ENCODE results near the gene PTPRE.

DNA sequence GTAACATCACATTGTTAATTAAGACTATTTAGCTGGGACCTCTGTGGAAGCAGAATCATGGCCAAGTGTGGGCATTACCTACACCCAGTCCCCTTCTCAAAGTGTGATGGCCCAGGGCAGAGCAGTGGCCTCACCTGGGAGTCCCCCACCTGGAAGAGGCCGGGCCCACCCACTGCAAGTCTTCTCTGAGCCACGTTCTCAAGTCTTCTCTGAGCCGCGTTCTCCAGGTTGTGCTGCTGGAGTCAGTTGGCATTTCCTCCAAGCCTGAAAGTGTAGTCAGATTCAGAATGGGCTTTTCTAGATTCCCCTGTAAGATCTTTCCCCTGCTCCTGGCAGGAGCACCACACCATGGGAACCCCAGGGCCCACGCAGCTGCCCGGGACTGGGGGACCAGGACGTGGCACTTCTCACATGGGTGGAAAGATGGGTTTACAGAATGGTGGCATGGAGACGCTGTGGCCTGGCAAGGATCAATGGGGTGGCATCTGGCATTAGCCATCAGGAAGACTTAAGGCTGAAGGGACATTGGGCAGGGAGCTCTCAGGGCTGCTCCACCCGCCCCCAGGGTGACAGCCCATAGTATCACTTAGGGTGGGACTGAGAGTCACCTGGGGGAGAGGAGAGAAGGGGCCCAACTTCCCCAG lies 151.3 kb downstream of the PTPRE start:
- TF ChIP-seq, protein P1, sequence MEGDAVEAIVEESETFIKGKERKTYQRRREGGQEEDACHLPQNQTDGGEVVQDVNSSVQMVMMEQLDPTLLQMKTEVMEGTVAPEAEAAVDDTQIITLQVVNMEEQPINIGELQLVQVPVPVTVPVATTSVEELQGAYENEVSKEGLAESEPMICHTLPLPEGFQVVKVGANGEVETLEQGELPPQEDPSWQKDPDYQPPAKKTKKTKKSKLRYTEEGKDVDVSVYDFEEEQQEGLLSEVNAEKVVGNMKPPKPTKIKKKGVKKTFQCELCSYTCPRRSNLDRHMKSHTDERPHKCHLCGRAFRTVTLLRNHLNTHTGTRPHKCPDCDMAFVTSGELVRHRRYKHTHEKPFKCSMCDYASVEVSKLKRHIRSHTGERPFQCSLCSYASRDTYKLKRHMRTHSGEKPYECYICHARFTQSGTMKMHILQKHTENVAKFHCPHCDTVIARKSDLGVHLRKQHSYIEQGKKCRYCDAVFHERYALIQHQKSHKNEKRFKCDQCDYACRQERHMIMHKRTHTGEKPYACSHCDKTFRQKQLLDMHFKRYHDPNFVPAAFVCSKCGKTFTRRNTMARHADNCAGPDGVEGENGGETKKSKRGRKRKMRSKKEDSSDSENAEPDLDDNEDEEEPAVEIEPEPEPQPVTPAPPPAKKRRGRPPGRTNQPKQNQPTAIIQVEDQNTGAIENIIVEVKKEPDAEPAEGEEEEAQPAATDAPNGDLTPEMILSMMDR (IDR thresholded peaks at IDR 0.05): no peak
- TF ChIP-seq, protein P2, sequence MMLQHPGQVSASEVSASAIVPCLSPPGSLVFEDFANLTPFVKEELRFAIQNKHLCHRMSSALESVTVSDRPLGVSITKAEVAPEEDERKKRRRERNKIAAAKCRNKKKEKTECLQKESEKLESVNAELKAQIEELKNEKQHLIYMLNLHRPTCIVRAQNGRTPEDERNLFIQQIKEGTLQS (CRISPR knock-in tag; conservative IDR thresholded peaks at IDR 0.05): no peak
- no peak for TF ChIP-seq ATF1 (CRISPR knock-in tag; IDR thresholded peaks at IDR 0.05)
